Osteoblast (primary cell): ENCODE results near the gene PIGK. TPM values are rescaled to one million over a fixed set of nuclear protein-coding genes. Genes with fewer than 3 reads are reported as not detected.

Source experiments
- DNase-seq: peaks from one replicate; pipeline ENCODE4 v3.0.0; 2011; ENCODE audit warnings: low spot score, mixed read lengths; ENCODE audit not compliant: insufficient read length; ENCODE audit errors: missing footprints
- H2AFZ ChIP-seq: 2 replicates; pipeline ENCODE4 v1.6.0; 2011; ENCODE audit warnings: mild to moderate bottlenecking, low read length
- H3K27ac ChIP-seq: 2 replicates; pipeline ENCODE4 v1.5.1; 2011; ENCODE audit warnings: mild to moderate bottlenecking, low read depth, low read length, moderate library complexity
- H3K27me3 ChIP-seq: 2 replicates; pipeline ENCODE4 v1.6.0; 2012; ENCODE audit warnings: mild to moderate bottlenecking, control low read depth, inconsistent platforms, low read length, moderate library complexity; ENCODE audit not compliant: insufficient read depth
- H3K36me3 ChIP-seq: 2 replicates; pipeline ENCODE4 v1.5.1; 2011; ENCODE audit warnings: mild to moderate bottlenecking, low read length, control low read depth, moderate library complexity; ENCODE audit not compliant: insufficient read depth
- H3K4me1 ChIP-seq: 2 replicates; pipeline ENCODE4 v1.5.1; 2011; ENCODE audit warnings: mild to moderate bottlenecking, low read length, control low read depth, moderate library complexity; ENCODE audit not compliant: insufficient read depth
- H3K4me2 ChIP-seq: 2 replicates; pipeline ENCODE4 v1.6.0; 2011; ENCODE audit warnings: mild to moderate bottlenecking, low read length; ENCODE audit not compliant: insufficient read depth
- H3K4me3 ChIP-seq: fragments of 200-600 bp; sonication (generic); 3 replicates; pipeline ENCODE4 v1.5.1; 2012; ENCODE audit warnings: mild to moderate bottlenecking, low read length, inconsistent platforms; ENCODE audit not compliant: insufficient read depth
- H3K79me2 ChIP-seq: 2 replicates; pipeline ENCODE4 v1.6.0; 2012; ENCODE audit warnings: mild to moderate bottlenecking, low read length, control low read depth, inconsistent platforms; ENCODE audit not compliant: insufficient read depth
- H3K9me3 ChIP-seq: 2 replicates; pipeline ENCODE4 v1.5.1; 2011; ENCODE audit warnings: low read depth, low read length, control low read depth
- H4K20me1 ChIP-seq: 2 replicates; pipeline ENCODE4 v1.6.0; 2012; ENCODE audit warnings: mild to moderate bottlenecking, low read length, control low read depth; ENCODE audit not compliant: insufficient read depth
- total RNA-seq: library from RNA; depleted of rRNA; stranded (reverse); fragments of >200 nt; gene quantifications from 2 replicates; pipeline ENCODE4 v1.2.3, GENCODE V29; 2012
- TF ChIP-seq, protein P1 (sequence below): IDR thresholded peaks from 2 replicates; pipeline ENCODE4 v1.5.1; 2011; ENCODE audit warnings: mild to moderate bottlenecking, low read depth, low read length, moderate library complexity; ENCODE audit errors: extremely low read depth

Gene PIGK
- total RNA-seq, 1 donor, result 46.3 TPM

DNA sequence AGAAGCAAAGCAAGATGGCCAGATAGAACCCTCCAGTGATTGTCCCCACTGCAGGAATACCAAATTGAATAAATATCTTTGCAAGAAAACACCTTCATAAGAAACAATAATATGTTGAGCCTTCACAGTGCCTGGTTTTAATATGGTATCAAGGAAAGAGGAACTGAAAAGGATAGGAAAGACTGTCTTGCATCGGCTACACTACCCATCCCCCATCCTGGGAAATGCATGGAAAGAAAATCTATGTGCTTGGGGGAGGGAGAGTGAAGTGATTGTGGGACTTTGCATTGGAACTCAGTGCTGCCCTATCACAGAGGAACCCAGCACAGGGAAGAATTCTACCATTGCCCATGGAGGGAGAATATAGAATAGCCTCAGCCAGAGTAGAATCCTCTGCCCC lies 34.0 kb upstream of the PIGK start:
- no peak overlapping the region for H2AFZ ChIP-seq
- TF ChIP-seq, protein P1, sequence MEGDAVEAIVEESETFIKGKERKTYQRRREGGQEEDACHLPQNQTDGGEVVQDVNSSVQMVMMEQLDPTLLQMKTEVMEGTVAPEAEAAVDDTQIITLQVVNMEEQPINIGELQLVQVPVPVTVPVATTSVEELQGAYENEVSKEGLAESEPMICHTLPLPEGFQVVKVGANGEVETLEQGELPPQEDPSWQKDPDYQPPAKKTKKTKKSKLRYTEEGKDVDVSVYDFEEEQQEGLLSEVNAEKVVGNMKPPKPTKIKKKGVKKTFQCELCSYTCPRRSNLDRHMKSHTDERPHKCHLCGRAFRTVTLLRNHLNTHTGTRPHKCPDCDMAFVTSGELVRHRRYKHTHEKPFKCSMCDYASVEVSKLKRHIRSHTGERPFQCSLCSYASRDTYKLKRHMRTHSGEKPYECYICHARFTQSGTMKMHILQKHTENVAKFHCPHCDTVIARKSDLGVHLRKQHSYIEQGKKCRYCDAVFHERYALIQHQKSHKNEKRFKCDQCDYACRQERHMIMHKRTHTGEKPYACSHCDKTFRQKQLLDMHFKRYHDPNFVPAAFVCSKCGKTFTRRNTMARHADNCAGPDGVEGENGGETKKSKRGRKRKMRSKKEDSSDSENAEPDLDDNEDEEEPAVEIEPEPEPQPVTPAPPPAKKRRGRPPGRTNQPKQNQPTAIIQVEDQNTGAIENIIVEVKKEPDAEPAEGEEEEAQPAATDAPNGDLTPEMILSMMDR, result no peak
- H3K27ac ChIP-seq, result no peak overlapping the region
- no peaks in the 10 kb centered on the region for H3K27me3 ChIP-seq
- no peak overlapping the region for H3K4me3 ChIP-seq
- H3K4me2 ChIP-seq, result no peak overlapping the region
- H4K20me1 ChIP-seq, result no peaks in the 10 kb centered on the region
- H3K36me3 ChIP-seq, result no peaks in the 10 kb centered on the region
- H3K79me2 ChIP-seq, result no peaks in the 10 kb centered on the region
- DNase-seq, result no peak
- H3K4me1 ChIP-seq, result no peaks in the 10 kb centered on the region
- H3K9me3 ChIP-seq, result peaks cover 8% of the 10 kb centered on the region

DNA sequence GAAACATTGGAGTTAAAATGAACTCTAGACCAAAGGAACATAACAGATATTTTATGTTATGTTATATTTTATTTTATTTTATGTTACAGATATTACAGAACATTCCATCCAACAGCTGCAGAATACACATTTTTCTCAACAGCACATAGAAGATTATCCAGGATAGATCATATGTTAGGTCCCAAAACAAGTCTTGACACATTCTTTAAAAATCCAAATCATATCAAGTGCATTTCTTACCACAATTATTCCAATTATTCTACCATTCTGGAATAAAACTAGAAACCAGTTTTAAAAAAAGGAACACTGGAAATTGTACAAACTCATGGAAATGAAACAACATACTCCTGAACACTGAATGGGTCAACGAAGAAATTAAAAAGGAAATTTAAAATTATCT lies 30.9 kb upstream of the PIGK start:
- Histone ChIP-seq H3K27me3 (no peaks in the 10 kb centered on the region), H3K36me3 (no peaks in the 10 kb centered on the region), H3K79me2 (no peaks in the 10 kb centered on the region), H2AFZ (no peak overlapping the region), H4K20me1 (no peaks in the 10 kb centered on the region), H3K27ac (no peak overlapping the region), H3K4me3 (no peak overlapping the region), H3K4me2 (no peak overlapping the region), H3K4me1 (no peaks in the 10 kb centered on the region), H3K9me3 (peaks cover 8% of the 10 kb centered on the region)
- DNase-seq, result no peak
- TF ChIP-seq, protein P1, result no peak

DNA sequence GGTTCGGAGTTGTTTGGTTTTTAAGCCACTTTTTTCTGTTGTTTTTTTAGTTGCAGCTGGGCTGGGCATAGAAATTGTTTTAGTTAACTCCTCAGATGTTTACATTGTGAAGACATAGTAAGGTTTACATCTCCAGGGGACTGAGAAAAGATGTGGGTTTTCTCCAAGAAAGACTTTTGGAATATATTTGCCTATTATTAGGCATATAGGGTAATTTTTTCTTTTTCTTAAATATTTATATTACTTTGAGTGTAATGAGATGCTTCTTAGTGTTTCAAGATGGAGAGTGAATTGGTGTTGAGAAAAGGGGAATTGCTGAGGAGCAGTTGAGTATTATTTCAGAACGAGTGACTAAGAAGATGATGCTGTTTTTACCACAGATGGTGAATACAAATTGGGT lies 26.6 kb upstream of the PIGK start:
- Histone ChIP-seq H3K36me3 (no peaks in the 10 kb centered on the region), H4K20me1 (no peaks in the 10 kb centered on the region), H3K4me2 (no peak overlapping the region), H3K9me3 (no peaks in the 10 kb centered on the region), H2AFZ (no peak overlapping the region), H3K4me3 (no peak overlapping the region), H3K4me1 (no peaks in the 10 kb centered on the region), H3K27ac (no peak overlapping the region), H3K79me2 (no peaks in the 10 kb centered on the region), H3K27me3 (no peaks in the 10 kb centered on the region)
- no peak for DNase-seq
- TF ChIP-seq, protein P1, result no peak

DNA sequence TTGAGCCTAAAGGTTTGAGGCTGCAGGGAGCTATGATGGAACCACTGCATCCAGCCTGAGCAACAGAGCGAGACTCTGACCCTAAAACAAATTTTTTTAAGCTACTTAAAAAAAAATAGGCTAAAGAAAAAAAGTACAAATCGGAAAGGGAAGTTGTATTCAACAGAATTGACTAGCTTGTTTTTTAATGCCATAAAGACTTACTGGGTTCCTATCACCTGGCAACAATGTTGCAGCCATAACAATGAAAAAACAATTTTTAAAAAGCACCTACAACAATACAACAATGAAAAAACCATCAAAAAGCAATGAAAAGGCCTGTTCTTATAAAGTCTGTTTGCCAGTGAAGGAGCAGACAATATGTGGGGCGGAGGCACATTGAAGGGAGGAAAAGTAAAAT lies 20.1 kb upstream of the PIGK start:
- H3K27ac ChIP-seq, result no peak overlapping the region
- H4K20me1 ChIP-seq, result no peaks in the 10 kb centered on the region
- no peak overlapping the region for H3K4me3 ChIP-seq
- no peak overlapping the region for H3K4me2 ChIP-seq
- DNase-seq, result no peak
- no peaks in the 10 kb centered on the region for H3K36me3 ChIP-seq
- H2AFZ ChIP-seq, result no peak overlapping the region
- H3K79me2 ChIP-seq, result no peaks in the 10 kb centered on the region
- H3K27me3 ChIP-seq, result no peaks in the 10 kb centered on the region
- no peaks in the 10 kb centered on the region for H3K4me1 ChIP-seq
- no peaks in the 10 kb centered on the region for H3K9me3 ChIP-seq
- TF ChIP-seq, protein P1, result no peak
